Measurements from ENCODE around the gene VSIG1. TPM values are rescaled to one million over a fixed set of nuclear protein-coding genes. Genes with fewer than 3 reads are reported as not detected.

VSIG1 gene
- total RNA-seq, 1 donor from 2014 or later: 6.7 TPM

Other genes starting within 250 kb of the VSIG1 start
- 2.2 and 2.9 TPM in 2 replicates for gene MID2, start 219.2 kb upstream of the VSIG1 start, total RNA-seq
- not detected in 2 replicates for gene TEX13B, start 62.7 kb upstream of the VSIG1 start, total RNA-seq
- gene PSMD10, start 46.5 kb downstream of the VSIG1 start, total RNA-seq: 30.9 and 31.9 TPM in 2 replicates
- gene ATG4A, start 46.7 kb downstream of the VSIG1 start, total RNA-seq: 10.0 and 11.1 TPM in 2 replicates

All from T-helper 2 cell treated with Interferon-gamma antibody and Interleukin-4, amounts not matched to agents 100 ng/mL and 5 ng/mL, for 36 hours (primary cell).